Mesendoderm (in vitro differentiated cells): ENCODE data around the gene ZNF564.
A peak's percentile ranks its signal among the peaks of the same experiment; 100 is the strongest.

ENCODE experiments used
- DNase-seq: peaks from one replicate; pipeline ENCODE4 v3.0.0; 2013
- H2AK5ac ChIP-seq: 2 replicates; pipeline ENCODE4 v1.6.1; 2013; ENCODE audit warnings: low read length, inconsistent platforms
- H2BK120ac ChIP-seq: 2 replicates; pipeline ENCODE4 v1.6.1; 2013; ENCODE audit warnings: low read depth, mild to moderate bottlenecking, low read length, moderate library complexity, mixed read lengths
- H2BK15ac ChIP-seq: replicated peaks from 2 replicates; pipeline ENCODE4 v1.6.1; 2013; ENCODE audit warnings: low read depth, mild to moderate bottlenecking, moderate library complexity
- H2BK5ac ChIP-seq: 2 replicates; pipeline ENCODE4 v1.6.1; 2013; ENCODE audit warnings: low read length, inconsistent platforms
- H3K18ac ChIP-seq: 2 replicates; pipeline ENCODE4 v1.6.1; 2013; ENCODE audit warnings: mild to moderate bottlenecking, low read length, mixed read lengths
- H3K23ac ChIP-seq: one replicate; pipeline ENCODE4 v1.6.1; 2013; ENCODE audit warnings: low read length
- H3K27ac ChIP-seq: 2 replicates; pipeline ENCODE4 v1.5.1; 2013; ENCODE audit warnings: low read depth, mild to moderate bottlenecking, inconsistent platforms, low read length, moderate library complexity
- H3K27me3 ChIP-seq: 2 replicates; pipeline ENCODE4 v1.6.1; 2013; ENCODE audit warnings: low read length, control low read depth, mild to moderate bottlenecking, inconsistent platforms; ENCODE audit not compliant: insufficient read depth, poor library complexity
- H3K36me3 ChIP-seq: 2 replicates; pipeline ENCODE4 v1.6.1; 2013; ENCODE audit warnings: low read length, inconsistent platforms; ENCODE audit not compliant: control insufficient read depth, insufficient read depth
- H3K4ac ChIP-seq: one replicate; pipeline ENCODE4 v1.6.1; 2013; ENCODE audit warnings: low read depth, mild to moderate bottlenecking, low read length, moderate library complexity
- H3K4me1 ChIP-seq: 2 replicates; pipeline ENCODE4 v1.6.1; 2013; ENCODE audit warnings: low read depth, low read length, inconsistent platforms; ENCODE audit not compliant: control insufficient read depth
- H3K4me2 ChIP-seq: 2 replicates; pipeline ENCODE4 v1.6.1; 2013; ENCODE audit warnings: low read length
- H3K4me3 ChIP-seq: 2 replicates; pipeline ENCODE4 v1.5.1; 2013; ENCODE audit warnings: mild to moderate bottlenecking, low read length
- H3K56ac ChIP-seq: one replicate; pipeline ENCODE4 v1.6.1; 2013; ENCODE audit warnings: low read length
- H3K79me1 ChIP-seq: 2 replicates; pipeline ENCODE4 v1.6.1; 2013; ENCODE audit warnings: low read length, inconsistent platforms
- H3K79me2 ChIP-seq: 2 replicates; pipeline ENCODE4 v1.6.1; 2013; ENCODE audit warnings: mild to moderate bottlenecking, low read length; ENCODE audit not compliant: control insufficient read depth, insufficient read depth
- H3K9ac ChIP-seq: 2 replicates; pipeline ENCODE4 v1.6.1; 2013; ENCODE audit warnings: low read length, inconsistent platforms
- H4K5ac ChIP-seq: one replicate; pipeline ENCODE4 v1.6.1; 2013; ENCODE audit warnings: low read length
- H4K8ac ChIP-seq: one replicate; pipeline ENCODE4 v1.6.1; 2013; ENCODE audit warnings: low read depth, mild to moderate bottlenecking, control low read depth, low read length, moderate library complexity
- whole genome bisulfite sequencing: extraction: QIAGEN DNeasy Blood & Tissue Kit; methylation state at CpG from one replicate; pipeline ENCODE4 v1.1.7; 2013; ENCODE audit warnings: low lambda C conversion rate, missing lambda C conversion rate; ENCODE audit not compliant: insufficient coverage; ENCODE audit errors: extremely low coverage; 5-methylcytosine and 5-hydroxymethylcytosine counted together

Gene ZNF564

DNA sequence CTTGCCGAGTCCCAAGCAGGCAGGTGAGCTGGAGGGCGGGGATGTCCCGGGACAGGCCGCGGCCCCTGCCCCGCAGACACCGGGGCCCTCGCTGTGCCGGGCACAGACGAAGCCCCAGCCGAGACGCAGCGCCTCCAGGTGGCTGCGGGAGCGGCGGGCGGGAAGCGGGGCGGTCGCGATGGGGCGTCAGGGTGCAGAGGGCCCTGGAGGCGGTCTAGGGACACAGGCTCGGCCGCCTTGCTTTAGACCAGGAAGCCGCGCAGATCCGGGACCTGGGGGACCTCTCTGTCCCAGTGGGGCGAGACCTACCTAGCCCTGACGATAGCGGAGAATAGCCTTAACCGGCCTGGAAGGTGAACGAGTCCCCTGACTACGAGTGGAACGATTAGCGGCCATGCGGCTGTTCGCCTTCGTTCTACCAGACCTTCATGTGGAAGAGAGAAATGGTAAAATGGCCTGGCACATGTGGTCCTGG lies 4.2 kb upstream of the ZNF564 start:
- H3K56ac ChIP-seq = peak overlapping the region; percentile 67
- H3K4me1 ChIP-seq = no peaks in the 10 kb centered on the region
- no peak overlapping the region for H2AK5ac ChIP-seq
- no peak overlapping the region for H3K23ac ChIP-seq
- no peaks in the 10 kb centered on the region for H3K36me3 ChIP-seq
- no peak overlapping the region for H3K27ac ChIP-seq
- H3K27me3 ChIP-seq = no peaks in the 10 kb centered on the region
- H2BK120ac ChIP-seq = no peak overlapping the region
- H2BK5ac ChIP-seq = no peak overlapping the region
- no CpG with 5 or more reads among the region's 39 CpGs for WGBS
- no peak overlapping the region for H3K4me2 ChIP-seq
- peak; percentile 33 for DNase-seq
- no peak overlapping the region for H4K5ac ChIP-seq
- H3K4ac ChIP-seq = no peak overlapping the region
- no peak overlapping the region for H2BK15ac ChIP-seq
- no peak overlapping the region for H3K9ac ChIP-seq
- H3K18ac ChIP-seq = no peak overlapping the region
- no peak overlapping the region for H4K8ac ChIP-seq
- no peaks in the 10 kb centered on the region for H3K79me1 ChIP-seq
- H3K79me2 ChIP-seq = no peaks in the 10 kb centered on the region
- no peak overlapping the region for H3K4me3 ChIP-seq

DNA sequence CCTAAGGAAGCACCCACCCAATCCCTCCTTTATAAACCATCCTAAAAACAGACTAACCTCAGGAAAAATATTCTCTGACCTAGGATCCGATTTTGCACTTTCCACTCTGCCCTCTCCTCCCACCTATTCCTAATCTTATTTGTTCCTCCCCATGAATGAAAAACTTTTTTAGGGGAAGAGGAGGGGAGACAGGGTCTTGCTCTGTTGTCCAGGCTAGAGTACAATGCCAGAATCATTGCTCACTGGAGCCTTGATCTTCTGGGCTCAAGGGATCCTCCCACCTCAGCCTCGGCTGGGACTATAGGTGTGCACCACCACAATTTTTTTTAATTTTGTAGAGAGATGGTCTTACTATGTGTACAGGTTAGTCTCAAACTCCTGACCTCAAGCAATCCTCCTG lies 4.4 kb downstream of the ZNF564 start:
- no peaks in the 10 kb centered on the region for H3K4me1 ChIP-seq
- H3K36me3 ChIP-seq = no peaks in the 10 kb centered on the region
- H2BK15ac ChIP-seq = no peak overlapping the region
- no peak overlapping the region for H3K9ac ChIP-seq
- no peak overlapping the region for H3K4me2 ChIP-seq
- H3K27ac ChIP-seq = no peak overlapping the region
- no peak overlapping the region for H3K23ac ChIP-seq
- H3K79me1 ChIP-seq = peaks cover 24% of the 10 kb centered on the region
- no CpG with 5 or more reads among the region's 2 CpGs for WGBS
- no peak overlapping the region for H4K8ac ChIP-seq
- H3K4me3 ChIP-seq = no peak overlapping the region
- H3K56ac ChIP-seq = no peak overlapping the region
- no peak for DNase-seq
- H3K4ac ChIP-seq = no peak overlapping the region
- no peak overlapping the region for H3K18ac ChIP-seq
- H2AK5ac ChIP-seq = no peak overlapping the region
- H4K5ac ChIP-seq = no peak overlapping the region
- no peaks in the 10 kb centered on the region for H3K27me3 ChIP-seq
- peaks cover 39% of the 10 kb centered on the region for H3K79me2 ChIP-seq
- no peak overlapping the region for H2BK5ac ChIP-seq
- no peak overlapping the region for H2BK120ac ChIP-seq

DNA sequence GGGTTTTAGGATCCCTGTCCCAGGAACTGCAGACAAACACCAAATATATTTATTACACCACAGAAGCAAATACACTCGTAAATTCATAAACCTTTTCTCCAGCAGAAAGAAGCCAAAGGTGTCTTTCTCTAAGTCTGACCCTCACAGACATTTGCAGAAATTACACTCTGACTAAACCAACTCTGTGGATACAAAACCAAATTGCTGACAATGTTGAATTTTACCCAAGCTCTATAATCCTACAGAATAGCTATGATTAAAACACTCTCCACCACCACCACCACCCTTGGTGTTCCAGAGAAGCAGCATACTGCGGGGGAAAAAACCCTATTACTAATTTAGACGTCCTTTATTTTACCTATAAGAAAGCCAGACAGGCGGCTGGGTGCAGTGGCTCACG lies 5.2 kb downstream of the ZNF564 start:
- Histone ChIP-seq H2BK15ac (no peak overlapping the region), H4K5ac (no peak overlapping the region), H3K4ac (no peak overlapping the region), H2BK120ac (no peak overlapping the region), H3K36me3 (no peaks in the 10 kb centered on the region), H3K23ac (no peak overlapping the region), H3K56ac (no peak overlapping the region), H3K4me1 (no peaks in the 10 kb centered on the region), H4K8ac (no peak overlapping the region), H3K18ac (no peak overlapping the region), H3K4me3 (no peak overlapping the region), H3K4me2 (no peak overlapping the region), H3K79me2 (peaks cover 39% of the 10 kb centered on the region), H3K9ac (no peak overlapping the region), H2BK5ac (no peak overlapping the region), H3K27me3 (no peaks in the 10 kb centered on the region), H3K79me1 (peaks cover 24% of the 10 kb centered on the region), H2AK5ac (no peak overlapping the region), H3K27ac (no peak overlapping the region)
- no CpG with 5 or more reads among the region's 5 CpGs for WGBS
- DNase-seq = no peak

DNA sequence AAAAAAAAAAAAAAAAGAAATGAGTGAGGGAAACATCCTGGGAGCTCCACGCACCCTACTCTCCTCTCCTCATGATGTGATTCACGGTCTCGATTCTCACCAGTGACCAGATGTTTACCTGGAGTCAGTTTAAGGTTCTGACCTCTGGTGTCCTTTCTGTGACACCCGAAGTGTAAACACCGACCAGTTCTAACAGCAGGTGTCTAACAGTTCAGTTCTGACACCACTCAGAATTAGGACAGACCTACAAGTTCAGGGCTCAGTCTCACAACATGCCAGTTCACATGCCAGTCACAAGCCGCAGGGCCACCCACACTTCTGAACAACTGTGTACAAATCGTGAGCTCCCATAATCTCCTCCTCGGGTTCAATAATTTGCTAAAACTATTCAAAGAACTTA lies 6.0 kb downstream of the ZNF564 start:
- Histone ChIP-seq H3K9ac (no peak overlapping the region), H3K27ac (no peak overlapping the region), H3K56ac (no peak overlapping the region), H2BK120ac (no peak overlapping the region), H3K4ac (no peak overlapping the region), H4K8ac (no peak overlapping the region), H2BK5ac (no peak overlapping the region), H2AK5ac (no peak overlapping the region), H3K4me3 (no peak overlapping the region), H3K79me2 (peaks cover 38% of the 10 kb centered on the region), H3K4me2 (no peak overlapping the region), H3K23ac (no peak overlapping the region), H3K18ac (no peak overlapping the region), H3K79me1 (peaks cover 24% of the 10 kb centered on the region), H3K27me3 (no peaks in the 10 kb centered on the region), H2BK15ac (no peak overlapping the region), H3K4me1 (no peaks in the 10 kb centered on the region), H3K36me3 (no peaks in the 10 kb centered on the region), H4K5ac (no peak overlapping the region)
- no CpG with 5 or more reads among the region's 8 CpGs for WGBS
- no peak for DNase-seq

DNA sequence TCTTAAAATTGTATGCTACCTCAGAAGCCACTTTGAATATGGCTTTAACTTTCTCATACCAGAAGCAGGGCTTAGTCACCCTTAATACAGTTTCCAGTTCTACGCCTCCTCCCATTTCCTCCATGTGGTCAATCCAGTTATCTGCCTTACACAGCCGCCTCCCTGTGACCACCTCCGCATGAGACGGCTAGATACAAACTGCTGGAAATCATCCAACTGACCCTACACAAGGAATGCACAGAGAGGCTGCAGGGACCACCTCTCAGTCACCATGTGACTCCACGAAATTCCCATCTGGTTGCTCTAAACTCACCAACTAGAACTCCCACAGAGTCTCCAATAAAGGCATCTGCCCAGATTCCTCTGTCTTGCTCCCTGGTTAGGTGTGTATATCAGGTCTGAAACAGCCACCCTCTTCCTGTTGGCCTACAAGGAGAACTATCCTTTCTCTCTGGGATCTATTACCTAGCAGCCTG lies 6.8 kb downstream of the ZNF564 start:
- H3K79me2 ChIP-seq = peaks cover 32% of the 10 kb centered on the region
- no peak overlapping the region for H2BK15ac ChIP-seq
- WGBS = no CpG with 5 or more reads among the region's 5 CpGs
- H2BK5ac ChIP-seq = no peak overlapping the region
- H3K36me3 ChIP-seq = no peaks in the 10 kb centered on the region
- peaks cover 21% of the 10 kb centered on the region for H3K79me1 ChIP-seq
- H2BK120ac ChIP-seq = no peak overlapping the region
- DNase-seq = no peak
- H4K5ac ChIP-seq = no peak overlapping the region
- H3K4me1 ChIP-seq = no peaks in the 10 kb centered on the region
- no peak overlapping the region for H3K4me3 ChIP-seq
- H3K9ac ChIP-seq = no peak overlapping the region
- no peak overlapping the region for H3K4ac ChIP-seq
- H3K27ac ChIP-seq = no peak overlapping the region
- no peak overlapping the region for H3K23ac ChIP-seq
- no peak overlapping the region for H2AK5ac ChIP-seq
- H3K4me2 ChIP-seq = no peak overlapping the region
- H3K56ac ChIP-seq = no peak overlapping the region
- no peak overlapping the region for H3K18ac ChIP-seq
- H3K27me3 ChIP-seq = no peaks in the 10 kb centered on the region
- no peak overlapping the region for H4K8ac ChIP-seq

DNA sequence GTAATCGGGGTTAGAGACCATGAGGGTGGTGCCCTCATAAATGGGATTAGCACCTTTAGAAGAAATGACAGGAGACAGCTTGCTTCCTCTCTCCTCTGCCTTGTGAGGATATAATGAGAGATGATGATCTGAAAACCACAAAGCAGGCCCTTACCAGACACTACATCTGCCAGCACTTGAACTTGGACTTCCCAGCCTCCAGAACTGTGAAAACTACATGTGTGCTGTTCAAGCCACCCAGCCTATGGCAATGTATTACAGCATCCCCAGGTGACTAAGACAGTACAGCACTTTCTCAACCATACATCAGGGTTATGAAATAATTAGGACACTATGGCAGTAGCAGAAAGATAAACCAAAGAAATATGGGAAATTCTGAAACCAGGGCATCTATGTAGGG lies 7.4 kb downstream of the ZNF564 start:
- Histone ChIP-seq H2BK120ac (no peak overlapping the region), H2AK5ac (no peak overlapping the region), H2BK5ac (no peak overlapping the region), H3K4ac (no peak overlapping the region), H3K79me2 (peaks cover 29% of the 10 kb centered on the region), H4K8ac (no peak overlapping the region), H3K4me2 (no peak overlapping the region), H3K18ac (no peak overlapping the region), H3K79me1 (peaks cover 18% of the 10 kb centered on the region), H3K4me1 (no peaks in the 10 kb centered on the region), H3K4me3 (no peak overlapping the region), H3K23ac (no peak overlapping the region), H2BK15ac (no peak overlapping the region), H3K36me3 (no peaks in the 10 kb centered on the region), H3K9ac (no peak overlapping the region), H4K5ac (no peak overlapping the region), H3K27ac (no peak overlapping the region), H3K27me3 (no peaks in the 10 kb centered on the region), H3K56ac (no peak overlapping the region)
- WGBS = no CpG with 5 or more reads among the region's 1 CpG
- no peak for DNase-seq
